ENCODE data around the gene COL6A1.
"Not testable (repeated sequence)": the region's sequence is repeated elsewhere in the genome, so short reads cannot be mapped to it uniquely, and the experiment has no call there.

Gene COL6A1

GRCh38 chr21:46028573-46029091 lies 47.1 kb downstream of the COL6A1 start:
- no peak for DNase-seq (ENCODE audit: low spot score)

- DNase-seq (ENCODE audit: low spot score) = no peak
Measured at GRCh38 chr21:46029186-46029924, 47.8 kb downstream of the COL6A1 start.

- DNase-seq (ENCODE audit: low spot score) = peak; percentile 22
Measured at GRCh38 chr21:46031484-46031883, 49.9 kb downstream of the COL6A1 start.

GRCh38 chr21:46032100-46032499 lies 50.5 kb downstream of the COL6A1 start:
- no peak for DNase-seq (ENCODE audit: low spot score)

- no peak for DNase-seq (ENCODE audit: low spot score)
Measured at GRCh38 chr21:46033410-46034400, 52.1 kb downstream of the COL6A1 start.

GRCh38 chr21:46035809-46036695 lies 54.5 kb downstream of the COL6A1 start:
- DNase-seq (ENCODE audit: low spot score) = no peak

GRCh38 chr21:46036696-46037330 lies 55.2 kb downstream of the COL6A1 start:
- DNase-seq (ENCODE audit: low spot score) = no peak

GRCh38 chr21:46037331-46038325 lies 56.1 kb downstream of the COL6A1 start:
- no peak for DNase-seq (ENCODE audit: low spot score)

- DNase-seq (ENCODE audit: low spot score) = no peak
Measured at GRCh38 chr21:46038341-46038829, 56.8 kb downstream of the COL6A1 start.

GRCh38 chr21:46038871-46039397 lies 57.4 kb downstream of the COL6A1 start:
- no peak for DNase-seq (ENCODE audit: low spot score)

GRCh38 chr21:46039891-46040660 lies 58.5 kb downstream of the COL6A1 start:
- no peak for DNase-seq (ENCODE audit: low spot score)

- no peak for DNase-seq (ENCODE audit: low spot score)
Measured at GRCh38 chr21:46040707-46041106, 59.1 kb downstream of the COL6A1 start.

GRCh38 chr21:46041183-46041582 lies 59.6 kb downstream of the COL6A1 start:
- DNase-seq (ENCODE audit: low spot score) = no peak

GRCh38 chr21:46045154-46045553 lies 63.6 kb downstream of the COL6A1 start:
- DNase-seq (ENCODE audit: low spot score) = no peak

GRCh38 chr21:46046471-46046870 lies 64.9 kb downstream of the COL6A1 start:
- no peak for DNase-seq (ENCODE audit: low spot score)

- not testable (repeated sequence) for DNase-seq (ENCODE audit: low spot score)
Measured at GRCh38 chr21:46046906-46047305, 65.3 kb downstream of the COL6A1 start.

- DNase-seq (ENCODE audit: low spot score) = no peak
Measured at GRCh38 chr21:46048926-46049889, 67.6 kb downstream of the COL6A1 start.

Data from RKO (cell line).